GM19043 (cell line): ENCODE data around the gene TRMT61A.

Experiments
- ATAC-seq: cut with Tn5 transposase; IDR thresholded peaks from one replicate; pipeline ENCODE4 v1.9.1; 2021; ENCODE audit warnings: low read depth; ENCODE audit not compliant: unreplicated experiment

Gene TRMT61A

DNA sequence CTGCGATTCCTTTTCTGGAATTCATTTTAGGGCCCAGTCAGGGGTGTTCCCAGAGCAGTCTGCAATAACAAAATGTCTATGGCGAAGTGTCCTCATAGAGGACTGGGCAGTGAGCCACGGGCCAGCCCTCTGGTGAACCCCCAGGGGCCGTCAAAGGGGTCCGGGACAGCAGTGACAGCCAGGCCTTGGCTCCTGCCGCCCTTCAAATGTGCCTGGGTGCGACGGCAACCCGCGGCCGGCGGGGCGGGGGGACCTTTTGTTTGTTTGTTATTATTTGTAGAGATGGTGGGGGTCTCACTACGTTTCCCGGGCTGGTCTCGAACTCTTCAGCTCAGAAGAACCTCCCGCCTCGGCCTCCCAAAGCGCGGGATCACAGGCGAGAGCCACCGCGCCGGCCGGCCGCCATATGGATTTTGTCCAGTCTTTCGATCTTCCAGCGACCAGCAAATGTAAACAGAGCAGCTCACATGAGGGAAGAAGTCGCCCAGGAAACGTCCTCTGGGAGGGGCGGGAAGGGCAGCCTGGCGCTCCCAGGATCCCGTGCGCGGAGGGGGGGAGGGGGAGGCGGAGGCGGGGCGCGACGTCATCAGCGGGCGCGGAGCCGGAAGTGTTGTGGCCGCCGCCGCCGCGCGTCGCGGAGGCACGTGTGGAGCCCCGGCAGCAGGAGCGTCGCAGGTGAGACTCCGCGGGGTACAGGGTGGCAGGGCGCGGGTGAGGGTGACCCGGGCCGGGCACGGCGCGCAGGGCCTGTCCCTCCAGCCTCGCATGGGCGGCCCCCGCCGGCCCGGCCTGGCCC, at the start of gene TRMT61A:
TSS of gene TRMT61A (plus strand) at position 610 of the 796 bp plus-strand sequence. CDS start 783 bp downstream, outside the sequence.
- no peak for ATAC-seq

DNA sequence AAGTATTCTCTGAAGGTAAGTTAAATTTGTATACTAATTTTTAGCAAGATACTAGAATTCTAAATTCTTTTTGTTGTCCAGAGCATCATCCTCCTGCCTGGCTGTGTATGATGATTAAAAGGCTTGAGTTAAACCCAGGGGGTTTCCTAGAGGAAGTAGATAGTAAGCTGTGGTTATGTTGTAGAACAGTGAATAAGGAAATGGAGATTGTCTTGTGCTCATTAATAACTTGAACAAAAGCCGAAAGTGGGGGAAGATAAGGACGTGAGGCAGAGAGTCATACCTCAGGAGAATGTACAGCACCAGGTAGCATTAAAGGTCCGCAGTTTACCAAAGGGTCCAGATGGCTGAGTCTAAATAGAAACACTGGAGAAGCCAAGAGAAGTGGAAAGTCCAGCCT, 48.4 kb upstream of the TRMT61A start:
- no peak for ATAC-seq

DNA sequence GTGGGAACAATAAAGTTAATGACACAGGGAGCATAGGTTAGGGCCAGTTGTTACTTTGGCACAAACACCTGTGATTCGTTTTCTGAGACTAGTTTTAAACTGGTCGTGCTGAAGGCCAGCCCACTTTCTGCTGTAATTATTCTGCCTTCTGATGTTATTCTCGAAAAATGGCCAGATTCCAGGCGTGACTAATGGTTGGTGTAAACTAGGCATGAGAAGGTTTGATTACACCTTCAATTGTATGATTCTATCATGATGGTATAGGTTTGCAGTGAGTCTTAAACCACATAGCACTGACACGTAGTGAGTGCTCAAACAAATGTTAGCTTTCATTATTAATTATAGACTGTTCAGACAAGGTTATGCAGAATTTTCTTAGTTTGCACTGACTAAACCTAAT, 45.4 kb upstream of the TRMT61A start:
- no peak for ATAC-seq

DNA sequence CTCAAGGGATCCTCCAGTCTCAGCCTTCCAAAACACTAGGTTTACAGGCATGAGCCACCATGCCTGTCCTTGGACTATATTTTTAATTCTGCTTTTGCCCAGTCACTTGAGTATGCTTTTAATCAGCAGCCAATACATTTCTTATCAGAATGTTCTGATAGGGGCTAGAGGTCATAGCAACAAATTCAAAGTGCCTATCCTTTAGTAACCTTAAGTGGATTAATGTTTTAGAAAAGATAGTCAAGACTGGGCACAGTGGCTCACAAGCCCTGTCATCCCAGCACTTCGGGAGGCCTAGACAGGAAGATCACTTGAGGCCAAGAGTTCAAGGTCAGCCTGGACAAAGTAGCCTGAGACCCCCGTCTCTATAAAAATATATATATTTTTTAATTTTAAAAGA, 43.5 kb upstream of the TRMT61A start:
- no peak for ATAC-seq

DNA sequence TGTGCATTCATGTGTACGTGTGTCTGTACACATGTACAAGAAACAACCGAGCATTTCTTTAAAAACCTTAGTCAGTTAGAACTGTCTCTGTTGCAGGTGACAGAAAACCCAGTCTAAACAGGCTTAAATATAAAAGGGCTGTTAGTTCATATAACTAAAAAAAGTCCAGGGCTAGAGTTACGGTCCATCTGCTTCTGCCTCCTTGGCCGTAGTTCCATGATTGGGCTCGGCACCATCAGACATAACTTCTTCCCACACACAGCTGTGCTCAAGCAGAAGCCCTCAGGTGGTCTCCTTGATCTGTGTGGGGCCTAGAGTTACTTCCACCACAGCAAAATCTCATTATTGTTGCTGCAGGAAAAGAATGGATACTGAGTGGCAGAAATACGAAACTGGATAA, 40.9 kb upstream of the TRMT61A start:
- no peak for ATAC-seq

DNA sequence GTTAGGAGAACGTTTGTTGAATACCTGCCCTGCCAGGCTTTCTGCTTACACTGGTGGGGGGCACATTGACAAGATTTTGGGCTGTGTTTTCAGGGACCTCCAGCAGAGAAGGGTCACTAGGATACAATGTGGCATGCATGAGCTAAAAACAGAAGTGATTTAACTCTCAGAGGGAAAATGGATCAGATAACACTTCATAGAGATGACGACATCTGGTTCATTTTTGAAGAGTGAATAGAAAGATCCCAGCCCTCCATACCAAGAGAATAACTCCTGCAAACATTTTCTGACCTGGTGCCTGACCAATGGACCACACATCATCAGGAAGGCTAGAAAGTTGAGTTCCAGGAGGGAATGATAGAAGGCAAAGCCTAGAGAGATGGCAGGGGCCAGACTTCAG, 40.0 kb upstream of the TRMT61A start:
- no peak for ATAC-seq

DNA sequence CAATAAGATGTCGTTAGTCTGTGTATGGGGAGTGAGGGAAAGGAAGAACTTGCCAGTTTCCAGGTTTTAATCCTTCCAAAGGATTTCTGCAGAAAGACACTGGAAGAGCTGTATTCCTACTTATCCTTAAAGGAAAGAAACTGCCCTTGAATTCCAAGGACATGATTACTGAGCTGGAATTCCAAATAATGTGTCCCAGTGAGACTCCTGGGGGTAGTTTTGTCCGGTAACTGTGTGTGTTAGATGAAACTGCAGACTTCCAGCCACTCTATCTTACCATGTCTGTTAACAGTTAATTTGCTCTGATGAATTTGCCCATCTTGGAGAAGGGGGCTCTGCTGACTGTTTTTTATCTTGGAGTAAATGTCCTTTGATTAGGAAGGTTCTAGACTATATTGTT, 39.4 kb upstream of the TRMT61A start:
- no peak for ATAC-seq

DNA sequence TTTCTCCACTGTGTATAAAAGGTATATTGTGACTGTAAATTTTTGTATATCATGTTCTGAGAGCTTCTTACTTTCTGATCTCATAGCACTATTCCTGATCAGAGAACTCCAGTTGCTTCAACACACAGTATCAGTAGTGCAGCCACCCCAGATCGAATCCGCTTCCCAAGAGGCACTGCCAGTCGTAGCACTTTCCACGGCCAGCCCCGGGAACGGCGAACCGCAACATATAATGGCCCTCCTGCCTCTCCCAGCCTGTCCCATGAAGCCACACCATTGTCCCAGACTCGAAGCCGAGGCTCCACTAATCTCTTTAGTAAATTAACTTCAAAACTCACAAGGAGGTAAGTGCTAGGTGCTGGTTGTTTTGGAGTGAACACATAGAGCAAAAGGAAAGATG, 37.3 kb upstream of the TRMT61A start:
- ATAC-seq, result no peak

DNA sequence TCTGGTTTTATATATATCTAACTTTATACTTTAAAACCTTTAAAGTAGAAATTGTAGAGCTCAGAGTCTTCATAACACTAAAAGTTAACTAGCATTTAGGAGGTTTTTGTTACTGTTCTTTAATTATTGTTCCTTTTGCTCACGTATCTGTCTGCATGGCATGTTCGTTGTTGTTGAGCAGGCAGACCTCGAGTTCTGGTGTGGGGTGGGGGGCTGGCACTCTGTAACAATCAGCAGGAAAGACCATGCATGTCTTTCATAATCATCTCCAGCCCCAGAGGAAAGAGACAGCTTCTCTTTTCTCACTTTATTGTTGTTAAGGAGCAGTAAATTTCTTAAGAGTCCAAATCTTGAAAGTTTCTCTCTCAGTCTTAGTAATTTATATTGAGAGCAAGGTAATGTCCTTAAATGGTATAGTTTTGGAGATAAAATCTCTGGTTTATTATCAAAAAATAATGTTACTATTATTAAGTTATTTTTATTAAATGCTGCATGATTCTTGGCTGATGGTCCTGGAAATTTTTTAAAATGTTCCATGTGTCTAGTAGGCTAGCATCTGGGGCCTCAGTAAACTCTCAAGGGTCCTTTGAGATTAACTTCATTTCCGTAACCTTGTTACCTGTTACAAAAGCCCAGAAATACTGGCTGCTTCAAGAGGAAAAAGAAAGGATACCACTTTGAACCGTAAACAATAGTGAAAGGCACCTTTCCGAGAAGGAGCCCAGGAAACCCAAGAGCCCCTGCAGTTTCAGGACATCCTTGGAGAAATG, 36.7 kb upstream of the TRMT61A start:
- no peak for ATAC-seq

DNA sequence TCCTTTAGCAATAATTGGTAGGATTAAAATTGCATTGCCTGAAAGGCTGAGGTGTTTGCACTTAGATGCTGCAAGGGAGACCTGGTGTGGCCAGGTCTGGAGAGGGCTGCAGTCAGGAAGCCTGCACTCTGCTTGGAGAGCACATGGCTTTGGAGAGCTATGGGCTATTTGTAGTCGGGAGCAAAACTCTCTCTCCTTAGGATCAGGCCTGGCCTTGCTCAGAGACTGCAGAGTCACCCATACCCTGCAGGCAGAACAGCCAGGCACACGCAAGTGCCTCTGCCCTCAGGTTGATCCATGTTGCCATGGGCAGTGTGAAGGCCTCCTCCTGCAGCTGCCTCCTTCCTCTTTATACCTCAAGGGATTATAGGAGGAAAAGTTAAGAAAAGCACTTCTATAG, 33.1 kb upstream of the TRMT61A start:
- ATAC-seq, result no peak

DNA sequence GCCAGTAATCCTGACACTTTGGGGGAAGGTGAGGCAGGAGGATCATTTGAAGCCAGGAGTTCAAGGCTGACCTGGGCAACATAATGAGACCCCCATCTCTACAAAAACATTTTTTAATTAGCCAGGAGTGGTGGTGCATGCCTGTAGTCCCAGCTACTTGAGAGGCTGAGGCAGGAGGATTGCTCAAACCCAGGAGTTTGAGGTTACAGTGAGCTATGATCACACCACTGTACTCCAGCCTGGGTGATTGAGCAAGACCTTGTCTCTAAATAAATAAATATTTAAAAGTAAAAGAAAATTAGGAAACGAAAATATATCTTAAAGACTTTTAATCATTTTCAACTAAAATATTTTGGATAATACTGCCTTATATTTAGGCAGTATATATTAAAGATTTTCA, 32.2 kb upstream of the TRMT61A start:
- ATAC-seq, result no peak

DNA sequence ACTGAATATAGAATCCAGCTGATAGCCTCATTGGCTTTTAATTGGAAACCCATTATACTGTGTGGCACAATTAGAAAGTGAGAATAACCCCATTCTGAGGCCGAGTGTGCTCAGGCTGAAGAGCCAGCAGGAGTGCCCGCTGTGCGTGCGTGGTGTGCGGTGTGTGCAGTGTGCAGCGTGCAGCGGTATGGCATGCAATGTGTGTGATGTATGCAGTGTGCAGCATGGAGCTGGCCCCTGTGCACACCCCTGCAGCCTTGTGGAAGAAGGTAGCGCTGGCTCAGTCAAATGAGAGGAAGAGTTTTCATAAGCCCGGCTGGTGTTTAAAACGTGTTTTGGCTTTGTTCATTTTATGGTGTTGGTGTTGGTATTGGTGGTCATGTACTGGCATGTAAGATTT, 29.3 kb upstream of the TRMT61A start:
- no peak for ATAC-seq

DNA sequence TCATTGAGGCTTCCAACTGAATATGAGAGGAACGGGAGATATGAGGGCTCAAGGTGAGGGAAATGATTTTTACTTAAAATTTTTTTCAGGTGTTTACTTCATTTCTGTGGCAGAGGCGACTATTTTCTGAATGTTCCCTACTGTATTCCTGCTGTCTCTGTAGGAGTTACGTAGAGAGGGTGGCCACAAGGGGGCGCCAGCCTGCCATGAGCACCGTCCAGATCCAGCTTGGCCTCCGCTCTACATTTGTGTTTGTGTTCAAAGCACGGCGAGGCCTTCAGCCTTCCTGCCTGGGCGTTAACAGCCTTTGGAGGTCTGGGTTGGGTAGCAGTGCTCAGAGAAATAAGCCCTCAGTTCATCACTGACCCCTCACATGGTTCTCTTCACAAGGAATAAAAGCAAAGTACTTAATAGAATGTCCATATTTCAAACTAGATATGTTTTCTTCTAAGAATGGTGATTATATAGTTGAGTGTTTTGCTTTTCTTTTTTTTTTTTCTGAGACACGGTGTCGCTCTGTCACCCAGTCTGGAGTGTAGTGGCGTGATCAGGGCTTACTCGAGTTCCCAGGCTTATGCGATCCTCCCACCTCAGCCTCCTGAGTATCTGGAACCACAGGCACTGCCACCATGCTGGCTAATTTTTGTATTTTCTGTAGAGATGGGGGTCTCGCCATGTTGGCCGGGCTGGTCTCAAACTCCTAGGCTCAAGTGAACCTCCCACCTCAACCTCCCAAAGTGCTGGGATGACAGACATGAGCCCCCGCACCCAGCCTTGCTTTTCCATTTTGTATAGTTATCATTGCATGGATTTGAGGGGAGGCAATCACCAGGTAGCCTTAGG, 28.6 kb upstream of the TRMT61A start:
- no peak for ATAC-seq

DNA sequence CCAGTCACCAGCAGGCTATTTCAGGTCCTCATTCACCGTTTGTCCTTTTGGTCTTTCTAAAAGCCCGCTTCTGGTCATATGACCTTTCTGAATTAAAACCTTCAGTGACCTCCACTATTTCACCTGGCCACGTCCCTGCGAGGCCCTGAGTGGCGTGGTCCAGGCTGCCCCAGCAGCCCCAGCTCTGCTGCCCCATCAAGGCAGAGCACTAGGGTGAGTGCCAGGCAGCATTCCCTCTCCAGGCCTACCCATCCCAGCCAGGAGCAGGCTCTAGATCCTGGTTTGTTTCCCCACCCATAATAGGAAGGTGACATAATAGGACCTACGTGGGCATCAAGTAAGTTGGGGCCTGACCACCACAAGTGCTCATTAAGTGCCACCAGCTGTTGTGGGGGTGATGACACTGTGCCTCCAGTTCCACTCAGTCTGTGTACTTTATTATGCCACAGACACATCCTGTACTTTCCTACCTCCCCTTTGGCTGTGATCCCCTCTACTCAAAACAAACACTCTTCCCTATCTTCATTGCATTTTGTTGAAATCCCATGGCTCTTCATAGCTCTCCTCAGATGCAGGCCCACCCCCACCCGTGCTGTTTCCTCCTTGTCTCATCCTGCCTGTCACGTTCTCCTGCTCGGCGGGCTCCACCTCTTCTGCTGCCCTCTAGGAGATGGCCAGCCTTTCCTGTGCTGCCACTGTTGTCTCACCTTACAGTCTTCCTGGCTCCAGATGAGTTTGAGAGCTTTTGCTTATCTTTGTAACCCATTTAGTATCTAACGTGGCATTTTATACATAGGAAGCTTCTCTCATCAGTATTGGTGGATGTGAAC, 27.7 kb upstream of the TRMT61A start:
- no peak for ATAC-seq

DNA sequence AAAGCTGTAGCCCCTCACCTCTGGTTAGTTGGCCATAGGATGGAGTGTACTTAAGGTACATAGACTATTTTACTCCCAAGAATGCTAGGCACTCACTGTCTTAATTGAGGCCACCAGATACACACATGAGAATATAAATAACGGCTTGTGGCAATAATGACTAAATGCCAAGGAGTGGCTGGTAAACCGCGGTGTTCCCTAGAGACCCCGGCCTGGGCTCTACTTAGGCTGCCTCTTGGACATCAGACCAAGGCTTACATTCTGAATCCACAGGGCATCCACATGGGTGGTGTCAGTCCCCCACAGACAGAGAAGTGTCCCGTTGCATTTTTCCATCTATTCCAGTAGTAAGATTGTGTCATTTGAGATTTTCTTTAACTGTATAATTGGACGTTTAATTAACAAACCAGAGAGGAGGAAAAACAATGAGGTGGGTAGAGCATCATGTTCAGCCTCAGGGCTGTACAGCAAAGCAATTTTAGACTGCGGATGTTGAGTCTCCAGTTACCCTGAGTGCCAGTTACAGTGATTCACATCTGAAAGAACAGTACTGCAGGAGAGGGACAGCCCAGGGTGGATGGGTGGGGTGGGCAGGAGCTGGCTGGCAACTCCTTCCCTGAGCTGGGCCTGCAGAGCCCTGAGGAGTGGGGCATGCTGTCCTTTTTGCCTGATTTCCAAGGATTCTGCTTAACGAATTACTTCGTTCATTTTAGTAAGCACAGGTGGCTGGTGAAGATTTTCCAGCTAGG, 26.9 kb upstream of the TRMT61A start:
- ATAC-seq, result no peak

DNA sequence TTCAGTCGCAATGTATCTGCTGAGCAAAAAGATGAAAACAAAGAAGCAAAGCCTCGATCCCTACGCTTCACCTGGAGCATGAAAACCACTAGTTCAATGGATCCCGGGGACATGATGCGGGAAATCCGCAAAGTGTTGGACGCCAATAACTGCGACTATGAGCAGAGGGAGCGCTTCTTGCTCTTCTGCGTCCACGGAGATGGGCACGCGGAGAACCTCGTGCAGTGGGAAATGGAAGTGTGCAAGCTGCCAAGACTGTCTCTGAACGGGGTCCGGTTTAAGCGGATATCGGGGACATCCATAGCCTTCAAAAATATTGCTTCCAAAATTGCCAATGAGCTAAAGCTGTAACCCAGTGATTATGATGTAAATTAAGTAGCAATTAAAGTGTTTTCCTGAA, 26.1 kb upstream of the TRMT61A start:
- ATAC-seq, result no peak

DNA sequence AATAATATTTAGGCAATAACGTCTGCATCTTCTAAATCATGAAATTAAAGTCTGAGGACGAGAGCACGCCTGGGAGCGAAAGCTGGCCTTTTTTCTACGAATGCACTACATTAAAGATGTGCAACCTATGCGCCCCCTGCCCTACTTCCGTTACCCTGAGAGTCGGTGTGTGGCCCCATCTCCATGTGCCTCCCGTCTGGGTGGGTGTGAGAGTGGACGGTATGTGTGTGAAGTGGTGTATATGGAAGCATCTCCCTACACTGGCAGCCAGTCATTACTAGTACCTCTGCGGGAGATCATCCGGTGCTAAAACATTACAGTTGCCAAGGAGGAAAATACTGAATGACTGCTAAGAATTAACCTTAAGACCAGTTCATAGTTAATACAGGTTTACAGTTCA, 25.7 kb upstream of the TRMT61A start:
- ATAC-seq, result no peak

DNA sequence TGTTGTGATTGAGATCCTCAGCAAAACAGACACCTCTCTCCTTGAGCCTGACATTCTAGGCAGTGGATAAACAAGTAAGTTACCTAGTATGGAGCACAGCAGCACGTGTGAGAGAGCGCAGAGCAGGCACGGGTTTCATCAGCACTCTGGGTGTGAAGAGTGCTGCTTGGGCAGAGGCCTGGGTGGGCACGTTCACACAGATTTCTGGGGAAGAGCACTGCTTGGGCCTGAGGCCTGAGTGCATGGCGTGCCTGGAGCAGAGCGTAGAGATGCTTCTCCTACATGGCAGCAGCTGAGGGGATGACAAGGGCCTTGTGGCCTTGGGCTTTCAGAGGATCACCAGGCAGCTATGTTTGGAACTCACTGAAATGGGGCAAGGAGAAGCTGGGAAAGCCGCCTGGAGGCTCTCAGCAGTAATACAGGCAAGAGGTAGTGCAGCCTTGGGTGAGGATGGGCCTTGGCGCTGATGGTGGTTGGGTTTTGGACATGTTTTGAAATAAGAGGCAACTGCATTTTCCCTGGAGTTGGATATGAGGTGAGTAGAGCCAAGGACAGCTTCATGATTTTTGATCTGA, 23.9 kb upstream of the TRMT61A start:
- ATAC-seq, result no peak

DNA sequence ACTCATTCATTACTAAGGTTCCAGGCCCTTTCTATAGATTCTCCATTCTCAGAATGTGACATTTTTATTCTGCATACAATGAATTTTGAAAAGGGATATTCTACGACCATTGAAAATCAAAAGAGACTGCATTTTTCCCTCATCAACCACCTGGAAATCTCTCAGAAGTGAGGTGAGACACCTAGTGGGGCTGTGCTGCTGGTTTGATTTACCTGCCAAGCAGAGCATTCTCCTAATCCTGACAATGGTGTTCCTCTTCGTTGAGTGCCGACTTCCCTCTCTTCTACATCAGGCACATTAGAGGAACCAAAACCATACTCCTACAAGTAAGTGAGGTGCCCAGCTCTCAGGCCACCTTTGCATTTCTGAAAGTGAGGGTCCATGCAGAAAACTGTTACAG, 21.2 kb upstream of the TRMT61A start:
- ATAC-seq, result no peak
